Right lobe of liver (tissue), 6 donors: ENCODE results near the gene R3HDM4. TPM values are rescaled to one million over a fixed set of nuclear protein-coding genes. Genes with fewer than 3 reads are reported as not detected.
"Not testable (repeated sequence)": the region's sequence is repeated elsewhere in the genome, so short reads cannot be mapped to it uniquely, and the experiment has no call there.

Source experiments
- ATAC-seq, 4 donors: fragments of 200-7000 bp; cut with Tn5 transposase; one replicate each; pipeline ENCODE4 v1.9.1; 2020; ENCODE audit warnings: mild to moderate bottlenecking in 4 of 4, moderate library complexity in 4 of 4
- DNase-seq, 3 donors: peaks; one replicate each; pipeline ENCODE4 v3.0.0-alpha.2; 2020
- H3K27ac ChIP-seq, 3 donors: fragments of 200-600 bp; one replicate each; pipeline ENCODE4 v1.8.0; 2022
- H3K27me3 ChIP-seq, 2 donors: fragments of 200-600 bp; one replicate each; pipeline ENCODE4 v1.8.0; 2022
- H3K36me3 ChIP-seq, 4 donors: fragments of 200-600 bp; sonication (generic) in 1 of 4; one replicate each; pipeline versions ENCODE4 v1.5.1 to v1.8.0; 2017 to 2022; ENCODE audit warnings: control low read depth in 1 of 4
- H3K4me1 ChIP-seq, 4 donors: fragments of 200-600 bp; sonication (generic) in 1 of 4; one replicate each; pipeline versions ENCODE4 v1.5.1 to v1.8.0; 2017 to 2022; ENCODE audit warnings: control low read depth in 1 of 4
- H3K4me3 ChIP-seq, 3 donors: fragments of 200-600 bp; one replicate each; pipeline ENCODE4 v1.8.0; 2022
- H3K9me3 ChIP-seq, 4 donors: fragments of 200-600 bp; sonication (generic) in 1 of 4; one replicate each; pipeline versions ENCODE4 v1.5.1 to v1.8.0; 2017 to 2022; ENCODE audit warnings: control low read depth in 1 of 4
- POLR2A ChIP-seq: fragments of 450-650 bp; IDR thresholded peaks from one replicate; pipeline ENCODE4 v1.6.1; 2017; ENCODE audit warnings: antibody characterized with exemption, mild to moderate bottlenecking
- WGBS: methylation state at CpG from one replicate; pipeline ENCODE4 v1.1.6; 2018; ENCODE audit warnings: low coverage, low lambda C conversion rate; ENCODE audit not compliant: insufficient coverage; ENCODE audit errors: missing lambda C conversion rate; 5-methylcytosine and 5-hydroxymethylcytosine counted together
- intact Hi-C, 2 donors: fragments of 100-400 bp; cut with DNase I; formaldehyde crosslinking; loops; one replicate each; pipeline versions ENCODE4 v1.11.2 to v1.14.1; 2022
- total RNA-seq, 6 experiments: library from RNA; depleted of rRNA in 2 of 6; stranded (reverse); fragments of >200 nt in 2 of 6; fragmentation: NEBNext Ultra II Directional in 3 of 6; extraction: Animal tissue kit (Norgen Biotek cat#: 25700) in 3 of 6; gene quantifications; one replicate each; pipeline versions ENCODE4 v1.1.0 to v1.2.4, GENCODE V29; 2016 to 2023
- TF ChIP-seq, protein P1 (sequence below), 4 donors: fragments of 200-600 bp in 3 of 4; fragments of 450-650 bp in 1 of 4; IDR thresholded peaks; one replicate each; pipeline versions ENCODE4 v1.5.1 to v1.8.0; 2016 to 2022; ENCODE audit warnings: antibody characterized with exemption in 4 of 4, mild to moderate bottlenecking in 2 of 4
- donor health status: DM: no; HTN: yes; CAD: no.
- donor health status: DM: no; HTN: no; CAD: no.
- donor health status: DM: no; HTN: no; CAD: no.
- donor health status: DM: no; HTN: yes; CAD: no.
- donor health status: DM: no; HTN: yes; CAD: no.

R3HDM4 gene
- total RNA-seq, 6 experiments from 2014 or later: 14.5 to 28.2 (median 20.5) TPM

DNA sequence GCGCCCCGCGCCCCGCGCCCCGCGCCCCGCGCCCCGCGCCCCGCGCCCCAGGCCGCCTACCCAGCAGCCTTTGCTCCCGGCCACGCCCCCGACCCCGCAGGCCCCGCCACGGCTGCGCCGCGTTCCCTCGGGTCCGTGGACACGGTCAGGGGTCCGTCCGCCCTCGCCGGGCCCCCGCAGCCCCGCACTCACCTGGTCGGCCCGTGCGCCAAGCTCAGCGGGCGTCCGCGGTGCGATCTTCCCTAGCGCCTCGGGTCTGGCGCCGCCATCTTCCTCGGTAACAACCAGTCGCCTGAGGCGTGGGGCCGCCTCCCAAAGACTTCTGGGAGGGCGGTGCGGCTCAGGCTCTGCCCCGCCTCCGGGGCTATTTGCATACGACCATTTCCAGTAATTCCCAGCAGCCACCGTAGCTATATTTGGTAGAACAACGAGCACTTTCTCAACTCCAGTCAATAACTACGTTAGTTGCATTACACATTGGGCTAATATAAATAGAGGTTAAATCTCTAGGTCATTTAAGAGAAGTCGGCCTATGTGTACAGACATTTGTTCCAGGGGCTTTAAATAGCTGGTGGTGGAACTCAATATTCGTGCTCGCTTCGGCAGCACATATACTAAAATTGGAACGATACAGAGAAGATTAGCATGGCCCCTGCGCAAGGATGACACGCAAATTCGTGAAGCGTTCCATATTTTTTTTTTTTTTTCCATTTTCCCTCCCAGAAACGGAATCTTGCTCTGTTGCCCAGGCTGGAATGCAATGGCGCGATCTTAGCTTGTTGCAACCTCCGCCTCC is 19.9 kb downstream of the R3HDM4 start, which contains the start of the genes MED16 and RNU6-9:
Gene MED16, minus strand, starts transcription at position 294 of the 796 bp plus-strand sequence. CDS start 2,056 bp downstream, outside the sequence.
Gene RNU6-9, plus strand, starts transcription at position 591 of the 796 bp plus-strand sequence.
- ATAC-seq (peak; percentile 95 to 99 (median 97)), DNase-seq (peak; percentile 91 to 94 (median 92))
- intact Hi-C loops: no loop called here
- Histone ChIP-seq H3K9me3 (no peaks in the 10 kb centered on the region), H3K4me1 (no peaks in the 10 kb centered on the region), H3K4me3 (peak within 1 kb of the TSS; percentile 72 to 94 (median 86)), H3K27ac (peak within 1 kb of the TSS; percentile 89 to 91 (median 90)), H3K36me3 (peaks cover 0 to 10% (median under 1%) of the 10 kb centered on the region in 4 donors), H3K27me3 (no peaks in the 10 kb centered on the region)
- WGBS: 2% methylated on average over 19 of the region's 69 CpGs
- TF ChIP-seq, protein P1, sequence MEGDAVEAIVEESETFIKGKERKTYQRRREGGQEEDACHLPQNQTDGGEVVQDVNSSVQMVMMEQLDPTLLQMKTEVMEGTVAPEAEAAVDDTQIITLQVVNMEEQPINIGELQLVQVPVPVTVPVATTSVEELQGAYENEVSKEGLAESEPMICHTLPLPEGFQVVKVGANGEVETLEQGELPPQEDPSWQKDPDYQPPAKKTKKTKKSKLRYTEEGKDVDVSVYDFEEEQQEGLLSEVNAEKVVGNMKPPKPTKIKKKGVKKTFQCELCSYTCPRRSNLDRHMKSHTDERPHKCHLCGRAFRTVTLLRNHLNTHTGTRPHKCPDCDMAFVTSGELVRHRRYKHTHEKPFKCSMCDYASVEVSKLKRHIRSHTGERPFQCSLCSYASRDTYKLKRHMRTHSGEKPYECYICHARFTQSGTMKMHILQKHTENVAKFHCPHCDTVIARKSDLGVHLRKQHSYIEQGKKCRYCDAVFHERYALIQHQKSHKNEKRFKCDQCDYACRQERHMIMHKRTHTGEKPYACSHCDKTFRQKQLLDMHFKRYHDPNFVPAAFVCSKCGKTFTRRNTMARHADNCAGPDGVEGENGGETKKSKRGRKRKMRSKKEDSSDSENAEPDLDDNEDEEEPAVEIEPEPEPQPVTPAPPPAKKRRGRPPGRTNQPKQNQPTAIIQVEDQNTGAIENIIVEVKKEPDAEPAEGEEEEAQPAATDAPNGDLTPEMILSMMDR (IDR thresholded peaks at IDR 0.05): no peak
- peak; percentile 45 for TF ChIP-seq POLR2A

DNA sequence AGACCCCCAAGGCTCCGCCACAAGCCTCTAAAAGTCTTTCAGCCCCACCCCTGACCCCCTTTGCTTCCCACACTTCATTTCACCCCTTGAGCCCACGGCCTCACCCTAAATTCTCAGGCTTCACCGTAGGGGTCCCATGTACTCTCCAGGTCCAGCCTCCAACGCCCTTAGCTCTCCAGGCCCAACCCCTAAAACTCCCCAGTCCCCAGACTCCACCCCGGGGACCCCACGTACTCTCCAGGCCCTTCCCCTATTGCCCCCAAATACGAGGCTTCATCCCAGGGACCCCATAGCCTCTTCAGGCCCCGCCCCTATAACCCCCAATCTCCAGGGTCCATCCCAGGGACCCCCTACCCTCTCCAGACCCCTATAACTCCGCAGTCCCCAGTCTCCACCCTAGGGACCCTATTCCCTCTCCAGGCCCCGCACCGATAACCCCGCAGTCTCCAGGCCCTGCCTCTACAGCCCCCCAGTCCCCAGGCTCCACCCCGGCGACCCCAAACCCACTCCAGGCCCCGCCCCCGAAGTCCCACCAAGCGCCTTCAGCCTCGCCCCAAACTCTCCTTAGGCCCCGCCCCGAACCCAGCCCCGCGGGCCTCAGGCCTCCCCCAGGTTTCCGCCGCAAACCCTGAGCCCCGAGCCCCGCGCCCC is 20.7 kb downstream of the R3HDM4 start:
- Histone ChIP-seq H3K4me3 (peak overlapping the region; percentile 72 to 94 (median 86)), H3K36me3 (peaks cover 0 to 9% (median under 1%) of the 10 kb centered on the region in 4 donors), H3K4me1 (no peaks in the 10 kb centered on the region), H3K27me3 (no peaks in the 10 kb centered on the region), H3K9me3 (no peaks in the 10 kb centered on the region), H3K27ac (peak overlapping the region in 2 of 3 donors; percentile 89 to 90)
- whole genome bisulfite sequencing: 5% methylated on average over 23 of the region's 27 CpGs
- DNase-seq (no peak), ATAC-seq (no peak)
- TF ChIP-seq, protein P1 (IDR thresholded peaks at IDR 0.05): no peak
- TF ChIP-seq POLR2A: no peak
- intact Hi-C loops: no loop called here

DNA sequence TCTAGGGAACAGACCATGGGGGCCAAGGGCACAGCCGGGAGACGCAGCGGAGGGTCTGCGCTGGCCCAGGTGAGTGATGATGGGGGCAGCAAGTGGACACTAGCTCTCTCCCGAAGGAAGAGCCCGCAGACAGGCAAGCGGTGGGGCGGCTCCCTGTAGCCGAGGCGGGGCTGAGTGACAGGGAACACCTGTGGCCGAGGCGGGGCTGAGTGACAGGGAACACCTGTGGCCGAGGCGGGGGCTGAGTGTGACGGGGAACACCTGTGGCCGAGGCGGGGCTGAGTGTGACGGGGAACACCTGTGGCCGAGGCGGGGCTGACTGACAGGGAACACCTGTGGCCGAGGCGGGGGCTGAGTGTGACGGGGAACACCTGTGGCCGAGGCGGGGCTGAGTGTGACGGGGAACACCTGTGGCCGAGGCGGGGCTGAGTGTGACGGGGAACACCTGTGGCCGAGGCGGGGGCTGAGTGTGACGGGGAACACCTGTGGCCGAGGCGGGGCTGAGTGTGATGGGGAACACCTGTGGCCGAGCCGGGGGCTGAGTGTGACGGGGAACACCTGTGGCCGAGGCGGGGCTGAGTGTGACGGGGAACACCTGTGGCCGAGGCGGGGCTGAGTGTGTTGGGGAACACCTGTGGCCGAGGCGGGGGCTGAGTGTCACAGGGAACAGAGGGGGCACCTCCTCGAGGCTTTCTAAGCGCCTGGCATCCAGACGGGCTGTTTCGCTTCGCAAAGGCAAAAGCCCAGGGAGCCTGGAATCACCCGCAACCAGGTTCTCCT is 21.4 kb downstream of the R3HDM4 start:
- intact Hi-C loops: not testable (repeated sequence)

DNA sequence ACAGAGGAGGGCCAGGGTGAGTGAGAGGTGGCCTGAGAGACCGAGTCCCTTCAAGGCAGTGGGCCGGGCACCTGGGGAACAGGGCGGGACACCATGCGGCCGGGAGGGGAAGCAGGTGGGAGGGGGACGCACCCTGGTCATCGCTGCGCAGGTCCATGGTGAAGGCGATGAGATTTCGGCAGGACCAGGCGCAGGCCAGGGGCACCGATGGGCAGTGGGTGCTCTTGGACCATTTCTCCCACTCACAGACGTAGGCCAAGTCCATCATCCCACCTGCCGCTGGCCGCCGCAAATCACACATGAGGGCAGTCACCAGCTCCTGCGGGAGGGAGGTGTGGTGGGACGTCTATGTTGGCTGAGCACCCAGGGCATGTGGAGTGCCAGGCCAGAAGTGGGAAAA is 22.2 kb downstream of the R3HDM4 start:
- no peaks in the 10 kb centered on the region for H3K9me3 ChIP-seq
- DNase-seq (no peak), ATAC-seq (no peak)
- no peaks in the 10 kb centered on the region for H3K4me1 ChIP-seq
- no peaks in the 10 kb centered on the region for H3K27me3 ChIP-seq
- no peak overlapping the region for H3K27ac ChIP-seq
- peaks cover 0 to 7% (median under 1%) of the 10 kb centered on the region in 4 donors for H3K36me3 ChIP-seq
- TF ChIP-seq, protein P1 (IDR thresholded peaks at IDR 0.05): no peak
- TF ChIP-seq POLR2A: no peak
- intact Hi-C loops: no loop called here
- no peak overlapping the region for H3K4me3 ChIP-seq
- WGBS: 33% methylated on average over 2 of the region's 18 CpGs

More for the DNA sequence above, 21.4 kb downstream of the R3HDM4 start:
- not testable (repeated sequence) for DNase-seq, H3K36me3 ChIP-seq, H3K9me3 ChIP-seq, H3K4me1 ChIP-seq, ATAC-seq, H3K27ac ChIP-seq, H3K27me3 ChIP-seq
- peak overlapping the region; percentile 72 to 94 (median 86) for H3K4me3 ChIP-seq
- 88% methylated on average over 22 of the region's 50 CpGs for WGBS
